Mammary epithelial cell (primary cell): ENCODE results near the gene RGCC.

Experiments used
- EZH2 ChIP-seq: IDR thresholded peaks from 2 replicates; pipeline ENCODE4 v1.6.1; 2012; ENCODE audit warnings: low read length, inconsistent platforms, borderline replicate concordance
- TF ChIP-seq, protein P1 (sequence below), 2 donors: IDR thresholded peaks in 1 of 2; conservative IDR thresholded peaks in 1 of 2; 2 replicates each; pipeline ENCODE4 v1.5.1; 2011 to 2012; ENCODE audit warnings: inconsistent platforms in 2 of 2, low read length in 2 of 2, mild to moderate bottlenecking in 2 of 2, control low read depth in 1 of 2, low read depth in 1 of 2; ENCODE audit not compliant: insufficient read depth in 1 of 2; ENCODE audit errors: extremely low read depth in 1 of 2

GRCh38 chr13:41418731-41419130 is 38.6 kb upstream of the RGCC start:
- TF ChIP-seq, protein P1, sequence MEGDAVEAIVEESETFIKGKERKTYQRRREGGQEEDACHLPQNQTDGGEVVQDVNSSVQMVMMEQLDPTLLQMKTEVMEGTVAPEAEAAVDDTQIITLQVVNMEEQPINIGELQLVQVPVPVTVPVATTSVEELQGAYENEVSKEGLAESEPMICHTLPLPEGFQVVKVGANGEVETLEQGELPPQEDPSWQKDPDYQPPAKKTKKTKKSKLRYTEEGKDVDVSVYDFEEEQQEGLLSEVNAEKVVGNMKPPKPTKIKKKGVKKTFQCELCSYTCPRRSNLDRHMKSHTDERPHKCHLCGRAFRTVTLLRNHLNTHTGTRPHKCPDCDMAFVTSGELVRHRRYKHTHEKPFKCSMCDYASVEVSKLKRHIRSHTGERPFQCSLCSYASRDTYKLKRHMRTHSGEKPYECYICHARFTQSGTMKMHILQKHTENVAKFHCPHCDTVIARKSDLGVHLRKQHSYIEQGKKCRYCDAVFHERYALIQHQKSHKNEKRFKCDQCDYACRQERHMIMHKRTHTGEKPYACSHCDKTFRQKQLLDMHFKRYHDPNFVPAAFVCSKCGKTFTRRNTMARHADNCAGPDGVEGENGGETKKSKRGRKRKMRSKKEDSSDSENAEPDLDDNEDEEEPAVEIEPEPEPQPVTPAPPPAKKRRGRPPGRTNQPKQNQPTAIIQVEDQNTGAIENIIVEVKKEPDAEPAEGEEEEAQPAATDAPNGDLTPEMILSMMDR (conservative IDR thresholded peaks at IDR 0.05 in 1 of 2, IDR thresholded peaks at IDR 0.05 in 1 of 2; ENCODE audit: extremely low read depth in 1 of 2, insufficient read depth in 1 of 2, low read depth in 1 of 2, low read length in 2 of 2), result no peak
- no peak for TF ChIP-seq EZH2
